Calu3 (cell line): ENCODE results near the gene APLN. TPM values are rescaled to one million over a fixed set of nuclear protein-coding genes. Genes with fewer than 3 reads are reported as not detected.

Experiments
- BruUV-seq: library from RNA; stranded (reverse); fragments of 400-500 nt; replicated peaks from 2 replicates; lab custom pipeline; 2021; lab: Mats Ljungman, UMichigan
- CTCF ChIA-PET: fragments of 300-600 bp; sonication (Branson Sonifier 250); formaldehyde crosslinking; loops from one replicate; lab custom pipeline; 2022; ENCODE audit warnings: antibody characterized with exemption; lab: Charles Lee
- DNase-seq: peaks from one replicate; pipeline ENCODE4 v3.0.0; 2022
- H3K27ac Mint-ChIP-seq: one replicate; pipeline ENCODE4 v1.8.0; 2022; ENCODE audit warnings: mixed read lengths; ENCODE audit not compliant: unreplicated experiment
- H3K27me3 Mint-ChIP-seq: one replicate; pipeline ENCODE4 v1.8.0; 2022; ENCODE audit warnings: mixed read lengths; ENCODE audit not compliant: unreplicated experiment
- H3K36me3 Mint-ChIP-seq: one replicate; pipeline ENCODE4 v1.8.0; 2022; ENCODE audit warnings: mild to moderate bottlenecking, moderate library complexity, mixed read lengths; ENCODE audit not compliant: insufficient read depth, unreplicated experiment
- H3K4me1 Mint-ChIP-seq: one replicate; pipeline ENCODE4 v1.8.0; 2022; ENCODE audit warnings: mild to moderate bottlenecking, low read depth, mixed read lengths; ENCODE audit not compliant: unreplicated experiment
- H3K4me3 Mint-ChIP-seq: one replicate; pipeline ENCODE4 v1.8.0; 2022; ENCODE audit warnings: mild to moderate bottlenecking, low read depth, moderate library complexity, mixed read lengths; ENCODE audit not compliant: unreplicated experiment
- H3K9me3 Mint-ChIP-seq: one replicate; pipeline ENCODE4 v1.8.0; 2022; ENCODE audit warnings: low read depth, mixed read lengths; ENCODE audit not compliant: unreplicated experiment
- CTCF ChIP-seq: fragments of 200-600 bp; IDR thresholded peaks from one replicate; pipeline ENCODE4 v1.8.0; 2022; ENCODE audit warnings: antibody characterized with exemption; ENCODE audit not compliant: unreplicated experiment
- intact Hi-C: fragments of 100-400 bp; cut with micrococcal nuclease; formaldehyde crosslinking; loops from one replicate; pipeline ENCODE4 v1.10.0; 2022; ENCODE audit not compliant: unreplicated experiment
- total RNA-seq: library from RNA; stranded (reverse); gene quantifications from 2 replicates; pipeline ENCODE4 v1.2.3, GENCODE V29; 2022

Gene APLN
- total RNA-seq, 1 experiment from 2014 or later = 0.35 TPM

GRCh38 chrX:129608496-129608895, 46.3 kb downstream of the APLN start:
- no peak overlapping the region for H3K4me3 Mint-ChIP-seq
- no peaks in the 10 kb centered on the region for H3K9me3 Mint-ChIP-seq
- CTCF ChIA-PET = interaction anchor here (1.3 kb wide), 1 partner anchor 452 kb away, joined by 3 read pairs; no protein-coding TSS in a partner anchor
- peaks cover 6% of the 10 kb centered on the region for H3K36me3 Mint-ChIP-seq
- BruUV-seq = no TSS peak
- DNase-seq = no peak
- intact Hi-C loops = loop anchor here (10.0 kb wide), 1 partner anchor 586 kb away; no protein-coding TSS in a partner anchor
- no peaks in the 10 kb centered on the region for H3K4me1 Mint-ChIP-seq
- TF ChIP-seq CTCF = no peak
- no peak overlapping the region for H3K27ac Mint-ChIP-seq
- peaks cover 18% of the 10 kb centered on the region for H3K27me3 Mint-ChIP-seq

DNA sequence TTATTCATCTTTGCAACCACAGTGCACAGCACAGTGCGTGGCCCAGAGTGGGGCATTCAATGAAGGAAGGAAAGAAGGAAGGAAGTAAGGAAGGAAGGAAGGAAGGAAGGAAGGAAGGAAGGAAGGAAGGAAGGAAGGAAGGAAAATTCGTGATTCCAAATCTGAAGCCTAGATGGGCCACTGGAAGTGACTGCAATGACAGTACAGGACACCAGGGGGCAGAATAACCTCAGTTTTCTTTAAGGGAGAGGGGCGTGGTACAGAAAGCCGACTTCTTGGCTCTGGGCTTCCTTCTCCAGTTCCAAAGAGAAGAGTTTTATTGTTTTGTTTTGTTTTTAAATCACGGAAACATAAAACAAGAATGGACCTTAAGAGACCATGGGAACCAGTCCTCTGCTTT, 47.8 kb downstream of the APLN start:
- Mint-ChIP-seq H3K9me3 (no peaks in the 10 kb centered on the region), H3K27me3 (peaks cover 18% of the 10 kb centered on the region), H3K4me1 (no peaks in the 10 kb centered on the region), H3K36me3 (peaks cover 6% of the 10 kb centered on the region), H3K4me3 (no peak overlapping the region), H3K27ac (no peak overlapping the region)
- no TSS peak for BruUV-seq
- CTCF ChIA-PET = no interaction called here
- DNase-seq = peak; percentile 64
- intact Hi-C loops = loop anchor here (1.0 to 10.0 kb wide), 4 partner anchors 119 to 588 kb away; no protein-coding TSS in a partner anchor
- TF ChIP-seq CTCF = peak; percentile 70

GRCh38 chrX:129600981-129601424, 53.8 kb downstream of the APLN start:
- Mint-ChIP-seq H3K4me3 (no peak overlapping the region), H3K9me3 (no peaks in the 10 kb centered on the region), H3K27me3 (no peaks in the 10 kb centered on the region), H3K4me1 (no peaks in the 10 kb centered on the region), H3K36me3 (peaks cover 11% of the 10 kb centered on the region), H3K27ac (no peak overlapping the region)
- no TSS peak for BruUV-seq
- CTCF ChIA-PET = no interaction called here
- TF ChIP-seq CTCF = no peak
- intact Hi-C loops = loop anchor here (10.0 kb wide), 1 partner anchor 594 kb away; no protein-coding TSS in a partner anchor
- no peak for DNase-seq

DNA sequence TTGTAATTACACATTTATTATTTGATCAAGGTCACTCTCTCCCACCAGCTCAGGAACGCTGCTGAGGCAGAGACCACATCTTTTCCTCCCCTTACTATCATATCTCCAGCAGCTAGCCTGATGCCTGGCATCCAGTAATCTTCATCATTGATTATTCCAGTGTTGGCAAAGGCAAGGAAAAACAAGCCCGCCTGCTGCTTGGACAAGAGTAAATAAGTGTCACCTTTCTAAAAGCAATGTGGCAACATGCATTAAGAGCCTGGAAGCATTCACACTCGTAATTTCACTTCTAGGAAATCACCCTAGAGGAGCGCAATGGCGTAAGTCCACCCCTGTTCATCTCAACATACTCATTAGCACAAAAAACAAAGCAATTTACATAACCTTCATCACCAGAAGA, 54.8 kb downstream of the APLN start:
- no peak overlapping the region for H3K4me3 Mint-ChIP-seq
- H3K4me1 Mint-ChIP-seq = no peaks in the 10 kb centered on the region
- H3K27ac Mint-ChIP-seq = no peak overlapping the region
- DNase-seq = no peak
- H3K36me3 Mint-ChIP-seq = peaks cover 11% of the 10 kb centered on the region
- TF ChIP-seq CTCF = no peak
- no peaks in the 10 kb centered on the region for H3K27me3 Mint-ChIP-seq
- H3K9me3 Mint-ChIP-seq = no peaks in the 10 kb centered on the region
- BruUV-seq = no TSS peak
- intact Hi-C loops = loop anchor here (10.0 kb wide), 1 partner anchor 595 kb away; no protein-coding TSS in a partner anchor
- CTCF ChIA-PET = no interaction called here
